GM21528 (cell line): ENCODE results near the gene INTS6.

Source experiments
- ATAC-seq: cut with Tn5 transposase; IDR thresholded peaks from one replicate; pipeline ENCODE4 v1.9.1; 2021; ENCODE audit warnings: mild to moderate bottlenecking, moderate library complexity; ENCODE audit not compliant: unreplicated experiment, low FRiP score

INTS6 gene, protein sequence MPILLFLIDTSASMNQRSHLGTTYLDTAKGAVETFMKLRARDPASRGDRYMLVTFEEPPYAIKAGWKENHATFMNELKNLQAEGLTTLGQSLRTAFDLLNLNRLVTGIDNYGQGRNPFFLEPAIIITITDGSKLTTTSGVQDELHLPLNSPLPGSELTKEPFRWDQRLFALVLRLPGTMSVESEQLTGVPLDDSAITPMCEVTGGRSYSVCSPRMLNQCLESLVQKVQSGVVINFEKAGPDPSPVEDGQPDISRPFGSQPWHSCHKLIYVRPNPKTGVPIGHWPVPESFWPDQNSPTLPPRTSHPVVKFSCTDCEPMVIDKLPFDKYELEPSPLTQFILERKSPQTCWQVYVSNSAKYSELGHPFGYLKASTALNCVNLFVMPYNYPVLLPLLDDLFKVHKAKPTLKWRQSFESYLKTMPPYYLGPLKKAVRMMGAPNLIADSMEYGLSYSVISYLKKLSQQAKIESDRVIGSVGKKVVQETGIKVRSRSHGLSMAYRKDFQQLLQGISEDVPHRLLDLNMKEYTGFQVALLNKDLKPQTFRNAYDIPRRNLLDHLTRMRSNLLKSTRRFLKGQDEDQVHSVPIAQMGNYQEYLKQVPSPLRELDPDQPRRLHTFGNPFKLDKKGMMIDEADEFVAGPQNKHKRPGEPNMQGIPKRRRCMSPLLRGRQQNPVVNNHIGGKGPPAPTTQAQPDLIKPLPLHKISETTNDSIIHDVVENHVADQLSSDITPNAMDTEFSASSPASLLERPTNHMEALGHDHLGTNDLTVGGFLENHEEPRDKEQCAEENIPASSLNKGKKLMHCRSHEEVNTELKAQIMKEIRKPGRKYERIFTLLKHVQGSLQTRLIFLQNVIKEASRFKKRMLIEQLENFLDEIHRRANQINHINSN

DNA sequence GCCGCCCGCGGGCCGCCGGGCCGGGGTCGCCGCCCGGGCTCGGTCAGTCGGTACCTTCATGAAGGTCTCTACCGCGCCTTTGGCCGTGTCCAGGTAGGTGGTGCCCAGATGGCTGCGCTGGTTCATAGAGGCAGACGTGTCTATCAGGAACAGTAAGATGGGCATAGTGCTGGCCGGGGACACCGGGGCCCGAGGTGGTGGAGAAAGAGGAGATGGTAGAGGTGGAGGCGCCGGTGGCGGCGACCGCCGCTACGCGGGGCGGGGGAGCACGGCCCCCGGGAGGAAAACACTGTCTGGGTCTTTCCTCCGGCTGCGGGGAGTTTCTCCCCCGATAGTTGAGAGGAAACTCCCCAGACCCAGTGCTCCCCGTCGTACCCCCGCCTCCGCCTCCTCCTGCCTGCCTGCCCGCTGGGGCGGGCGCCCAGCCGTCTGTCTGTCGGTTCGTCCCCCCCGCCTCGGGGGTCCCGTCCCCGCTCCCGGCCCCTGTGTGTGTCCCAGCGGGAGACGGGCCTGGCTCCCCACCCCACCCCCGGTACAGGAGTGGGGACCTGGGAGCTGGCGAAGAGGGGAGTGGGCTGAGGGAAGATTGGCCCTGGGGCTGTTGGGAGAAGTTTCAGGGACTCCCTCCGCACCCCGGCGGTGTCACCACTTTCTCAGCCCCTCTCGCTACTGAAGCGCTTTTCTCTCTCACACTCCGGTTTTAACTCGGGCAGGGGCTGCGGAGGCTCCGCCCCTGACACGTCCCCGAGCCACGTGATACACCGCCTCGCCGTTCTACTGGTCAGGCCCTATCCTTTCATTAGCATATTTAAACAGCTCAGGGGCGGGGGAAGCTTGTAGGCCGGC, at the start of gene INTS6:
Gene INTS6, minus strand, starts transcription at position 676 of the 846 bp plus-strand sequence. Its CDS starts 511 bp downstream, at position 165.
- ATAC-seq = peak; percentile 69

DNA sequence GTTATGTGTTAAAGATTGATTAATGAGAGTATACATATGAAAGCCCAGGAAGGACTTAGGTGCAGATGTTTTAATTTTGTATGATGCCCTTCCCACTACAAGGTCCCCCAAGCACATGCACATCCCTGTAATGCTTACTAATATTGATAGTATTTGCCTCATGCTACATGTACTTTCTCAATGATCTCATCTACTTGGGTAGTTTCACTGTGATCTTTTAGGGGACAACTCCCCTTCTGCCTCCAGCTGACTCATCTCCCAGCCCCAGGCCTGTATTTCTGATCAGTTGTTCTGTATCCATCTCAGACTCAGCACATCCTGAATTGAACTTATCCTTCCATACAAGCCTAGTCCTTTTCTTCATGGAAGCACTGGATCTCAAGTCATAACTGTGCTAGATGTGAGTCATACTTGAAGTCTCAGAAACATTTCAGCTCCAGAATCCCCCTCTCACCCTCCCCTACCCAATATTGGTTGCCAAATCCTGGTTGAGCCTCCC, 49.4 kb upstream of the INTS6 start:
- peak; percentile 86 for ATAC-seq

DNA sequence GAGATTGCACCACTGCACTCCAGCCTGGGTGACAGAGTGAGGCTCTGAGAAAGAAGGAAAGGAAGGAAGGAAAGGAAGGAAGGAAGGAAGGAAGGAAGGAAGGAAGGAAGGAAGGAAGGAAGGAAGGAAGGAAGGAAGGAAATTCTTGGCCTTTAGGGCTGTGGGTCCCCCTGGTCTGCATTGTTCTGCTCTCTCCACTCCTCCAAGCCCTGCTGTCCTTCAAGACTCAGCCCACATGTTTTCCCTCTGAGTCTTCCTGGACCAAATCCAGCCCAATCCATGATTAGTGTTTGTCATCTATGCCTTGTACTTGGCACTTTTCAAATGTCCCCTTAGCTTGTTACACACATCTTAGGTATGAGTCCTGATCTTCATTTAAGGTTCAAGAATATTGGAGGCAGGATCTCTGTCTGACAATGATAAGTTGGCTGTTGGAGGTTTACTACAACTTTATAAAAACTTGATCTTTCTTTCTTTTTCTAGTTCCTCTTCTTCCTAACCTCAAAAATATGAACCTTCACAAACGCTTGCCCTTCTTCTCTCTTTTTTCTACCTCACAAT, 48.8 kb upstream of the INTS6 start:
- peak; percentile 24 for ATAC-seq

DNA sequence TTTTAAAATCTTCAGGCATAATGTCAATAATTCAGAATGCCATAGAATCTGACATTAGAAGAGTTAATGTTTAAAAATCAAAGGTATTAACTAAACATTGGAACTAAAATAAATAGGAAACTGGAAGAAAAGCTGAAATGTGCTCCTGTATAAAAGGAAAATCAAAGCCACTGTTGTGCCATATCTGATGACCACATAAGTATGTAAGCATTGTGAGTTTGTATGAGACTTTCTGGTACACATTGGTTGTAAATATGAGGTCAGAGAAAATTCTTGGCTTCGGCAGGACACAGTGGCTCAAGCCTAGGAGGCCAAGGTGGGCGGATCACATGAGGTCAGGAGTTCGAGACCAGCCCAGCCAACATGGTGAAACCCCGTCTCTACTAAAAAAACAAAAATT, 48.3 kb upstream of the INTS6 start:
- ATAC-seq = no peak

DNA sequence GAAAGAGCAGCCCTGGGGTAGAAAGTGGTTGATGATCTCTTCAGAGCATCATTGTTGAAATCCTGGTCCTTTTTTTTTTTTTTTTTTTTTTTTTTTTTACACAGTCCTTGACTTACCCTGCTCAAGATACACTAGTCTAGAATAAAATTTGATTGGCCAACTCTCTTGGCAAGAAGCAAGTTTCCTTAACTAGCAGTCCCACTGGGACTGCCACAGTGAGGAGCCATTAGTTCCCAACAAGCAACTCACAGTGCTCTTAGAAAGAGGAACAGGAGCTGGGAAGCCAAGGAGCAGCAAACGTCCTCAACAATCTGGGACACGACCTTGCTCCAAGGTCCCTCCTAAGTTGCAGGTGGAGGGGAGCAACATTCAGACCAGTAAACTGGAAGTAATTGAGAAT, 47.9 kb upstream of the INTS6 start:
- no peak for ATAC-seq

DNA sequence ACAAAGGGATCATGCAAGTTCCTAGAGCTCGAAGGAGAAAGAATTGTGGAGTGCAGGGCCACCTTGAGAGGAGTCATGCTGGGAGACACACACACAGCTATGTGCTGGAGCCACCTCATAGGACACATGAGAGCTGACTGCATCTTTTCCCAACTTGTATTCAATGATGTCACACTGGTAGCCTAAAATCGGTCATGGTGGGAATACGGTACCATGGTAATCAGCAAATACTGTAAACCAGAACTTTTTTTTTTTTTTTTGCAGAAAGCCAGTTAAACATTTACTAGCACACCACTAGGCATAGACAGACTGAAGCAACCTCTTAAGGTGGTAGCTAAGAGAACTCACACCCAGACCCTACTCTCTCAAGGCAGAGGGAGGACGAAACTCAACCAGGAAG, 47.0 kb upstream of the INTS6 start:
- ATAC-seq = no peak

DNA sequence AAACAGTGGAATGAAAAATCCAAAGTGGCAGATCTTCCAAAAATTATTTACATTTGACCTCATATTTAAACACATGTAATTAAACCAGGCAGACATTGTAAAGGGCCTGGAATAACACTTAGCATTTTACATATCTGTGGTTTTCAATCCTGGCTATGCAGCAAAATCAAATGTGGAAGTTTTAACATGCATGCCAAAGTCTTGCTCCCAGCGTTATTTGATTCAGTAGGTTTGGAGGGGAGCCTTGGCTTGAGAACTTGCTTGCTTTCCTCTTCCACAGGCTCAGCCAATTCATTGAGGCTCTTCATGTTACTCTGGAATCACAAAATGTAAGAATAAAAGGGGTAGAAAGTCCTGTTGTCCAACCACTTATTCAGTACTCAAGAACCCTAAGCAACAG, 42.5 kb upstream of the INTS6 start:
- no peak for ATAC-seq

DNA sequence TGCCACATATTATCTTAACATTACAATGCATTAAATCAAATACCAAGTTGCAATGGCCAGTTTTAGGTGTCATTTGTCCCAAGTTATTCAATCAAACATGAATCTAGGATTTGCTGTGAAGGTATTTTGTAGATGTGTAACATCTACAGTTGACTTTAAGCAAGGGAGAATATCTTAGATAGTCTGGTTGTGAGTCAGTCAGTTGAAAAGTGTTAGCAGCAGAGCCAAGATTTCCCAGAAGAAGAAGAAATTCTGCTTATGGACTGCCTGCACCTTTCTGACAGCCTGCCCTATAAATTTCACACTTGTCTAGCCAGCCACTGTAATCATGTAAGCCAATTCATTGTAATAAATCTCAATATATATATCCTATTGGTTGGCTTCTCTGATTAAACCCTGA, 41.3 kb upstream of the INTS6 start:
- ATAC-seq = no peak

DNA sequence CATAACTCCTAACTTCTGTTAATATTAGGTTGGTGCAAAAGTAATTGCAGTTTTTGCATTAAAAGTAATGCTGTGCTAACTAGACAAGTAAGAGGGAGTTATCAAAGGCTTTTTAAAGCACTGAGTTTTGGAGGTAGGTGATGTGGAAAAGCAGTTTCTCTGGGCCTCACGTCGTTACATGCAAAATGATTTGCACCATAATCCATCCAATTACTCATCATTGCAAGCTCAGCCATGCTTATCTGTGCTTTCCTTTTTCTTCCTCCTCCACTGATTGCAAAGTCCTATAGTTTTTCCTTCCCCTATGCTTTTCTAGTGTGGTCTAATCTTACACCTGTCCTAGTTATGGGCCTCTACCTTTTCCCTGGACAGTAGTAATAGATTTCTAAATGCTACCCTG, 35.4 kb upstream of the INTS6 start:
- no peak for ATAC-seq

DNA sequence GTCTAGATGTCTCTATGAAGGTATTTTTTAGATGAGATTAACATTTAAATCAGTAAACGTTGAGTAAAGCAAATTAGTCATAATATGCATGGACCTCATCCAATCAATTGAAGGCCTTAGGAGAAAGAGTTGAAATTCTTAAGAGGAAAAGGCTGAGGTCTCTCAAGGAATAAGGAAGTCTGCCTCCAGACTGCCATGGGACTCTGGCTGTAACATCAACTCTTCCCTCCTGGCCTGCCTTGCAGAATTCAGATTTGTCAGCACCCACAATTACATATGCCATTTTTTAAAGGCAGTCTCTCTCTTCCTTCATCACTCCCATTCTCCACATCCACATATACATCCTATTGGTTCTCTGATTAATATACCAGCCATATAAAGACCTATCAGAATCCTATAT, 28.8 kb upstream of the INTS6 start:
- no peak for ATAC-seq

DNA sequence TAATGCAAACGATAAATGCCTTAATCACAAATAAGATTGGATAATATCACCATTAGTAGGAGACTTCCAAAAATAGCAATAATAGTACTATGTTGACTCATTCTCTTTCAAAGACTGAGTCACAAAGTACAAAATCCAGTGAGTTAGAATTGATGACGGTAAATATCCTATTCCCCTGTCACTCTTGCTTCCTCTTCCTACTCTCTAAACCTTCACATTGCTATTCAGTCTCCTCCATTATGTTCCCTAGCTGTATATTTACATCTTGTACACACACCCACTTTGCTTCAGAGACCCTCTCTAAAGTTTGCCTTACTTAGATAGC, 26.3 kb upstream of the INTS6 start:
- no peak for ATAC-seq

DNA sequence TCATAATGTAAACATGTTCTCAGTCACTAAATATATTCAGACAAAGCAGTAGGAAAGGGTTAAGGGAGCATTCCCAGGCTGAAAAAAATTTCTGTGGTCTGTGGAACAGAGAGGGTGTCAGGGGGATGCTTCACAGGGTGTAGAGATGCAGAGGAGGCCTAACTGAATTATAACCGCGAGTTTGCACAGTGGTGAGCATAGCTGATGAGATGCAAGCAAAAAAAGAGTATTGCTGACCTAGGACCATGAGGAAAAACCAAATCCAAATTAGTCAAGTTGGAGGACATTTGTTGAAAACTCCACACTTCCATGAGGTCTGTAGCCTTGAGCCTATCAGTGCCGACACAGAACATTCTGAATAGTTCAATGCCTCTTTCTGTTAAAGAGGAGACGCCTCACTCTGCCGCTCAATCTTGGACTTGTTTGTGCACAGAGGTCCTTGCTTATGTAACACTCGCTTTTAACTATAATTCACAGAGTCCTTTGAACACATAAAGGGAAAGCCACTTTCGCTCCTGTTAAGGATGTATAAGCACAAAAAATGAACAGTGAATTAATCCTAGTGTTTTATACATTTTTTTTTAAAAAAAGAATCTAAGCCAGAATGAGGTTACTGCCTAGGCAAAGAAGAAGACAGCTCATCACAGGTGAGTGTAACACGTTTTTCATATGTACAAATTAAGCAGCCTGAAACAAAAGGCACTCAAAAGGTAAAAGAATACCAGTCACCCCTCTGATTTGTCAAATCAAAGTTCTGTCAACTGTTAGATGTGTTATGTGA, 25.8 kb upstream of the INTS6 start:
- ATAC-seq = no peak

DNA sequence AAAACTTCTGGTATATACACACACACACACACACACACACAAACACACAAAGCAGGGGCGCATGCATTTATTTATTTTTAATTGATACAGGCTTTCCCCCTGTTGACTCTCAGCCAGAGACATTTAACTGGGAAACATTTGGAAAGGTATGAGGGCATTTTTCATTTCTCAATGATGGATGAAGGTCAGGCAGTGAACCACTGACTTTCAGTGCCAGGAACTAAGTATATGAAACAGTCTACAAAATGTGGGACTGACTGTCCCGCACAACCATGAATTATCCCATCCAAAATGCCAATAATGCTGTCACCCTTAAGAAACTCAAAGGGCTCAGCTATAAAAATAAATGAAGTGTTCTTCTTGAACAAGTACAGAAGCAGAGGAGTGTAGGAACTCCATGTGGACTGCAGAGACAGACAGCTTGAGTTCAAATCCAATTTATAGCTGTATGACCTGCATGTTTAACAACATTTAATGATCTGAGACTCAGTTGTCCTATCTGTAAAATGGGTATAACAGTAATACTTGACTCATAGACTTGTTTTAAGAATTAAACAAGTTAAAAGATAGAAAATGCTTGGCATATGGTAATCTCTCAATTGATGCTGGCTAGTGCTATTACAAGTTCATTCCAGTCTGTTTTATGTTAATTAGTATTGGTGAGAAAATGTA, 25.0 kb upstream of the INTS6 start:
- no peak for ATAC-seq

DNA sequence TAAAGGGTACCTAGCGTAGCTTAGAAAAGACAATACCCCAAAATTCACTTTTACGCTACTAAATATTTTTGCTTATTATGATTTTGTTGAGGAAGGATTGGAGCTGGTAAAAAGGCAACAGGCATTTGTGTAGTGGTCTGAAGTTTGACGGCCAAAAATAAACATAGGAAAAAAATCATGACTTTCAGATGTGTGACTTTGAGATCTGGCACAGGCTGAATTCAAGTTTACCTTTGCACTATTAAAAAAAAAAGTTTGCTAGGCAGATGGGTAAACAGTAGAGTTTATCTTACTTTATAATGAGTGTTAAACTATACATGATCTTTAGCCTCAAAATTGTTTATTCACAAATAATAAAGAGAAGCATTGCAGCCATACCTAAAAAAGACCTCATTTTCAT, 24.3 kb upstream of the INTS6 start:
- no peak for ATAC-seq

DNA sequence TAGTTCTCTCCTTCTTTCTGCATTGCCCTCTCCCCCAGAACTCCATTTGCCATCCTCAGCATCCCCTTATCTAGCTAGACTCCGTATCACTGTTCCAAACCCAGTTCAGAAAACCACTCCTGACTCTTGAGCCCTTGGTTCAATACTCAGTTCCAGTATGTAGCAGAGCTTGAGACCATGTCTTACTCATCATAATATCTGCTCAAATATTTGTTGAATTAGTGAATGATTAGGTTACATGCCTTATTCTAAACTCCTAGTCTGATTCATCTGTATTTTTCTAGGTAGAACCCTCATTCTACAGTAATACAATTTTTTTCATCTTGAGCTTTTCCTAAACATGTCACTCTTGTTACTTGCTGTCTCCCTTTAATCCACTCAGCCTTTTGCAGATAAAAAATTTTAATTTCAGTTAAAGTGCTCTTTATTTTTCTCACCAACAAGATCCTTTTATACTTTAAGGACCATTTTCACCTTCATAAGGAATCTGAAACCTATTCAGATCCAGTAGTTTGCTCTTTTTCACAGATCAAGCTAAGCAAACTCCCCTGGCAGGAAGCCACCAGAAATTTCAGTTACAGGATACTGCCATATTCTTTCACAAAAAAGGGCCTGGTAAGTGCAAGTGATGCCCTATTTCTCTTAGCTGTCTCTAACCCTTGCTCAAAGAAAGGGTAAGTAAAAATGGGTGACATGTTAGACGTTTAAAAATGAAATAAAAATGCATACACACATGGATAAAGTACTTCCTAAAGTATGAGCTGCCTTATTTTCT, 23.1 kb upstream of the INTS6 start:
- ATAC-seq = no peak

DNA sequence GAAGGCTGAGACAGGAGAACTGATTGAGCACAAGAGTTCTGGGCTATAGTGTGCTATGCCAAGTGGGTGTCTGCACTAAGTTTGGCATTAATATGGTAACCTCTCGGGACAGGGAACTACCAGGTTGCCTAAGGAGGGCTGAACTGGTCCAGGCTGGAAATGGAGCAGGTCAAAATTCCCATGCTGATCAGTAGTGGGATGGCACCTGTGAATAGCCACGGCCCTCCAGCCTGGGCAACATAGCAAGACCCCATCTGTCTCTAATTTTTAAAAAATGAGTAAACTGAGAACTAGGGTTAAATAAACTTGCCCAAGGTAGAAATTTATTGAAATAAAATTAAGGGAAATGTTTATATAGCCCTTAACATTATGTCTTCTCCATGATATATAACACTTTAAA, 17.0 kb upstream of the INTS6 start:
- no peak for ATAC-seq

DNA sequence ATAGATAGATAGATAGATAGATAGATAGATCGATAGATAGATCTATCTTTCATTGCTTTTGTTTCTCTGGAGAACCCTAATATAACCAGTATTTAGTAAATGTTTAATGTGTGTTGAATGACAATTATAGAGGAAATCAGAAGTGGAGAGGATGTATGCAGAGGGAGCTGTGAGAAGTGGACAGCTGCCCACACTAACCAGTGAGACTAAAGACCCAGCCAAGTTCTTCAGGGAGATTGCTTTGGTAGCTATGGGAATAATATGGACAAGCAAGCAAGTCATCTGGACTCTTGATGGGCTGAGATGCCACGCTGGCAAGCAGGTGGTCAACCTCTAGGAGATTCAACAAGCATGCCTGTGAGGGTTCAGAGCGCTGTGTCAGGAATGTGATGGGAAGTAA, 14.9 kb upstream of the INTS6 start:
- no peak for ATAC-seq

DNA sequence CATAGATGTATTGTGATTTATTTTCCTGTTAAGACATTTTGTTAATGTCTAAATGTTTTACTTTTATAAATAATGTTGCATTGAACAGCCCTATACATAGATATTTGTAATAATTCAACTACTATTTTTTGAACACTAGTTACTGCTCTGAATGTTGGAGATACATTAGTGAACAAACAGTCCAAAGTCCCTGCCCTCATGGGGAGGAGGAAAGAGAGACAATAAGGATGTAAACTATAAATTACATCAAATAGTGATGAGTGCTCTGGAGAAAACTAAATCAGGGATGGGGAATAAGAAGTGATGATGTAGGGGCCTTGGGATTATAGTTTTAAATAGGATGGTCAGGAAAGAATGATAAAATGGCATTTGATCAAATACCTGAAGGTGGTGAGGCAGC, 12.3 kb upstream of the INTS6 start:
- no peak for ATAC-seq
